ENCODE measurements around the gene HERC2.

Gene HERC2

GRCh38 chr15:28228096-28228495, 93.9 kb downstream of the HERC2 start:
- TF ChIP-seq CTCF (IDR thresholded peaks at IDR 0.05), result no peak

GRCh38 chr15:28227303-28227702, 94.7 kb downstream of the HERC2 start:
- peak; percentile 34; the same call in 1 of the 2 replicates for TF ChIP-seq CTCF (IDR thresholded peaks at IDR 0.05)

- TF ChIP-seq CTCF (IDR thresholded peaks at IDR 0.05), result no peak
Observed at GRCh38 chr15:28219116-28219515, 102.9 kb downstream of the HERC2 start.

DNA sequence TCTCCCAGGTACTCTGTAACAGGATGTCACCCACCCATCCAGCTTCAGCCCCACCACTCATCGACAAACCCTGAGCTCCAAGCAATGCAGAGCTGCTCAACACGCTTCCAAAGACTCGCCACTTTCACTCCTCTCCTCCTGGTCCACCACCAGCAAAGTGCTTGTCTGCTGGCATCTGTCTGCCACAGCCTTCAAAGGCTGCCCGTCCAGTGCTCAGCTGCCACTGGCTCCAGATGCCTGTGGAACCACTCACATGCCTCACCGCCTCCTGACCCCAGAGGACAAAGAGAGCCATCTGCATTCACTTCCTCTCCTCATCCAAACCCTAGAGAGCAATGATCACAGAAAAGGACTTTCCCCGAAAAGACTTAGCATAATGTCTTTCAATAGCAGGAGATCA, 113.4 kb downstream of the HERC2 start:
- TF ChIP-seq CTCF (IDR thresholded peaks at IDR 0.05), result no peak

- TF ChIP-seq CTCF (IDR thresholded peaks at IDR 0.05), result no peak
Observed at GRCh38 chr15:28192772-28193171, 129.2 kb downstream of the HERC2 start.

- no peak for TF ChIP-seq CTCF (IDR thresholded peaks at IDR 0.05)
Observed at GRCh38 chr15:28191832-28192231, 130.1 kb downstream of the HERC2 start.

DNA sequence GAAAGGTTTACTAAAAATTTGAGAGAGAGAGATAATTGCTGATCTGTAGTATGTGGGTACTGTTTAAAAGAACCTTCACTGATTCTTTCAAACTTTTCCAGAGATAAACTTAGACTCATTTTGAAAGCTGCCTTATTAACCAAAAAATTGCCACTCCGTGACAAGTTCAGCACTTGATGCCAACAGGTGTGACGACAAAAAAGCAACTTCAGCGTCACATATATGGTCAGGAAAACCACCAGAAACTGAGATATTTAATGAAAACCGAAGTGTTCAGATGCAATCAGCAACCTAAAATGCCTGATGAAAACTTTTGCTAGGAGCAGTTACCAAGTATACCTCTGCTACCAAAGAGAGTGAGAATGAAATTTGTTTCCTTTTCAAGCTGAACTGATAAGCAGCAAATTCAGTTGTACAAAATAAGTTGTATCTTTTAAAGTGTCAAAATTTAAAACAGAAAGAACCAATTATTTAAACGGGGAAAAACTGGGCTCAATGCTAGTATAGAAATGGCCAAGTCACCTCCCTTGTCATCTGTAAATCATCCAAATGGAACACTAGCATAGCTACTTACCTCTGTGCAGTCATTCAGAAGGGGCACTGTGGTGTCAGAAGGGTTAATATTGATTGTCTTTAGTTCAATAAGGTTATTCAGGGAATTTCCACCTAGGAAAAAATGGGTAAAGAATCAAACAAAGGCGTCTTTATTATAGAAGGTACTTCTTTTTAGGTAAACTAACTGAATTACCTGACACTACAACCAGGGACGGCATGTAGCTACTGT, 131.4 kb downstream of the HERC2 start:
- no peak for TF ChIP-seq CTCF (IDR thresholded peaks at IDR 0.05)
